Liver (tissue), 9 donors: ENCODE results near the gene MAN2C1. TPM values are rescaled to one million over a fixed set of nuclear protein-coding genes. Genes with fewer than 3 reads are reported as not detected.

Experiments used
- DNase-seq: peaks from one replicate; pipeline ENCODE4 v3.0.0-alpha.2; 2017; ENCODE audit warnings: low spot score
- H3K27ac ChIP-seq, 2 donors: one replicate each; pipeline ENCODE4 v1.7.0; 2013; ENCODE audit warnings: inconsistent platforms in 2 of 2, low read length in 2 of 2, control low read depth in 1 of 2, low read depth in 1 of 2, mild to moderate bottlenecking in 1 of 2
- H3K27me3 ChIP-seq, 4 donors: one replicate each; pipeline versions ENCODE4 v1.6.1 to v1.7.0; 2013; ENCODE audit warnings: low read length in 3 of 4, inconsistent platforms in 1 of 4, mild to moderate bottlenecking in 1 of 4, moderate library complexity in 1 of 4; ENCODE audit not compliant: control insufficient read depth in 4 of 4, insufficient read depth in 4 of 4
- H3K36me3 ChIP-seq, 4 donors: one replicate each; pipeline versions ENCODE4 v1.6.1 to v1.7.0; 2013; ENCODE audit warnings: low read length in 3 of 4, mild to moderate bottlenecking in 3 of 4, low read depth in 1 of 4, moderate library complexity in 1 of 4; ENCODE audit not compliant: control insufficient read depth in 4 of 4, insufficient read depth in 3 of 4
- H3K4me1 ChIP-seq, 4 donors: one replicate each; pipeline versions ENCODE4 v1.6.1 to v1.7.0; 2013; ENCODE audit warnings: low read length in 3 of 4, mild to moderate bottlenecking in 3 of 4, moderate library complexity in 1 of 4; ENCODE audit not compliant: control insufficient read depth in 4 of 4, insufficient read depth in 4 of 4
- H3K4me3 ChIP-seq, 3 donors: one replicate each; pipeline versions ENCODE4 v1.6.1 to v1.7.0; 2013; ENCODE audit warnings: low read length in 3 of 3, control low read depth in 1 of 3, low read depth in 1 of 3, mild to moderate bottlenecking in 1 of 3
- H3K9ac ChIP-seq, 2 donors: one replicate each; pipeline ENCODE4 v1.7.0; 2013; ENCODE audit warnings: low read length in 2 of 2, mild to moderate bottlenecking in 2 of 2, moderate library complexity in 2 of 2, control low read depth in 1 of 2, low read depth in 1 of 2
- H3K9me3 ChIP-seq, 4 donors: one replicate each; pipeline versions ENCODE4 v1.6.1 to v1.7.0; 2013; ENCODE audit warnings: low read length in 3 of 4; ENCODE audit not compliant: control insufficient read depth in 4 of 4
- CTCF ChIP-seq: fragments of 150-350 bp; IDR thresholded peaks from 2 replicates; pipeline ENCODE4 v1.5.1; 2017; ENCODE audit warnings: improper control_type of control experiment, low read depth, low read length; ENCODE audit not compliant: missing input control
- EGR1 ChIP-seq, 2 donors: IDR thresholded peaks; 2 replicates each; pipeline ENCODE4 v1.6.1; 2016 to 2018; ENCODE audit warnings: antibody characterized with exemption in 2 of 2, low read depth in 2 of 2
- FOXA1 ChIP-seq: IDR thresholded peaks from 2 replicates; pipeline ENCODE4 v1.6.1; 2016; ENCODE audit warnings: antibody characterized with exemption
- GABPA ChIP-seq, 2 donors: IDR thresholded peaks in 1 of 2; conservative IDR thresholded peaks in 1 of 2; 2 replicates each; pipeline ENCODE4 v1.6.1; 2016; ENCODE audit warnings: antibody characterized with exemption in 2 of 2, mild to moderate bottlenecking in 1 of 2, moderate library complexity in 1 of 2
- HNF4A ChIP-seq, 2 donors: conservative IDR thresholded peaks; 2 replicates each; pipeline ENCODE4 v1.6.1; 2016; ENCODE audit warnings: antibody characterized with exemption in 2 of 2, mild to moderate bottlenecking in 2 of 2
- HNF4G ChIP-seq: IDR thresholded peaks from 2 replicates; pipeline ENCODE4 v1.6.1; 2016; ENCODE audit warnings: antibody characterized with exemption
- JUND ChIP-seq, 2 donors: IDR thresholded peaks; 2 replicates each; pipeline ENCODE4 v1.6.1; 2016; ENCODE audit warnings: antibody characterized with exemption in 2 of 2
- MAX ChIP-seq: IDR thresholded peaks from 2 replicates; pipeline ENCODE4 v1.6.1; 2016; ENCODE audit warnings: antibody characterized with exemption
- NR2F2 ChIP-seq: IDR thresholded peaks from 2 replicates; pipeline ENCODE4 v1.6.1; 2016; ENCODE audit warnings: antibody characterized with exemption
- RAD21 ChIP-seq, 2 donors: IDR thresholded peaks; 2 replicates each; pipeline ENCODE4 v1.6.1; 2016; ENCODE audit warnings: antibody characterized with exemption in 2 of 2, mild to moderate bottlenecking in 2 of 2
- REST ChIP-seq: IDR thresholded peaks from 2 replicates; pipeline ENCODE4 v1.6.1; 2016; ENCODE audit warnings: antibody characterized with exemption, mild to moderate bottlenecking
- RXRA ChIP-seq, 2 donors: IDR thresholded peaks; 2 replicates each; pipeline ENCODE4 v1.6.1; 2017 to 2018; ENCODE audit warnings: antibody characterized with exemption in 2 of 2, mild to moderate bottlenecking in 1 of 2
- TAF1 ChIP-seq: conservative IDR thresholded peaks from 2 replicates; pipeline ENCODE4 v1.6.1; 2016; ENCODE audit warnings: antibody characterized with exemption, mild to moderate bottlenecking
- ZBTB33 ChIP-seq: IDR thresholded peaks from 2 replicates; pipeline ENCODE4 v1.6.1; 2016; ENCODE audit warnings: antibody characterized with exemption
- WGBS: extraction: QIAGEN DNeasy Blood & Tissue Kit; methylation state at CpG from one replicate; pipeline ENCODE4 v1.1.7; 2013; 5-methylcytosine and 5-hydroxymethylcytosine counted together
- polyA plus RNA-seq, 2 donors: library from polyadenylated mRNA; stranded (reverse) in 1 of 2; unstranded in 1 of 2; fragments of 200-250 nt in 1 of 2; fragments of >200 nt in 1 of 2; fragmentation: Nextera tagmentation in 1 of 2; extraction: Ambion mirVana in 1 of 2; gene quantifications; one replicate each; pipeline versions ENCODE4 v1.2.1 to v1.2.3, GENCODE V29; 2013 to 2015
- total RNA-seq, 2 donors: library from RNA; depleted of rRNA; stranded (reverse); fragments of >200 nt; gene quantifications; one replicate each; pipeline ENCODE4 v1.2.3, GENCODE V29; 2014
- donor health status: healthy.
- donor health status: healthy.
- donor health status: healthy.
- donor health status: healthy.
- donor health status: healthy.

The MAN2C1 gene
- total and polyA plus RNA-seq, 4 donors, result 44.3 to 143 (median 59.6) TPM

GRCh38 chr15:75358771-75359536, 9.5 kb downstream of the MAN2C1 start:
- TF ChIP-seq RXRA (IDR thresholded peaks at IDR 0.05) (no peak), RAD21 (IDR thresholded peaks at IDR 0.05) (no peak), REST (no peak)
- peaks cover 13 to 75% (median 31%) of the 10 kb centered on the region in 4 donors for H3K36me3 ChIP-seq
- H3K27me3 ChIP-seq, result no peaks in the 10 kb centered on the region
- no peak overlapping the region for H3K27ac ChIP-seq
- no peak overlapping the region for H3K9ac ChIP-seq
- no peaks in the 10 kb centered on the region for H3K9me3 ChIP-seq
- H3K4me1 ChIP-seq, result peaks cover 3 to 10% (median 7%) of the 10 kb centered on the region in 4 donors
- no peak for DNase-seq
- WGBS, result 97% methylated on average over 10 of the region's 10 CpGs
- no peak overlapping the region for H3K4me3 ChIP-seq

GRCh38 chr15:75357976-75358673, 10.3 kb downstream of the MAN2C1 start:
- no peak for DNase-seq
- Histone ChIP-seq H3K9me3 (no peaks in the 10 kb centered on the region), H3K4me3 (no peak overlapping the region), H3K4me1 (peaks cover 7 to 18% (median 15%) of the 10 kb centered on the region in 4 donors), H3K36me3 (peaks cover 10 to 70% (median 30%) of the 10 kb centered on the region in 4 donors), H3K27ac (no peak overlapping the region), H3K27me3 (no peaks in the 10 kb centered on the region), H3K9ac (no peak overlapping the region)
- no peak for TF ChIP-seq HNF4A (conservative IDR thresholded peaks at IDR 0.05)
- no peak for TF ChIP-seq ZBTB33
- no peak for TF ChIP-seq GABPA (IDR thresholded peaks at IDR 0.05 in 1 of 2, conservative IDR thresholded peaks at IDR 0.05 in 1 of 2)
- no peak for TF ChIP-seq EGR1 (IDR thresholded peaks at IDR 0.05; ENCODE audit: low read depth in 2 of 2)
- no peak for TF ChIP-seq HNF4G
- 92% methylated on average over 17 of the region's 17 CpGs for WGBS

GRCh38 chr15:75356517-75356916, 11.9 kb downstream of the MAN2C1 start:
- Histone ChIP-seq H3K27me3 (no peaks in the 10 kb centered on the region), H3K27ac (no peak overlapping the region), H3K4me3 (no peak overlapping the region), H3K9ac (no peak overlapping the region), H3K9me3 (no peaks in the 10 kb centered on the region), H3K4me1 (peaks cover 7 to 18% (median 15%) of the 10 kb centered on the region in 4 donors), H3K36me3 (peaks cover 10 to 55% (median 21%) of the 10 kb centered on the region in 4 donors)
- DNase-seq, result no peak
- WGBS, result 98% methylated on average over 20 of the region's 20 CpGs
- TF ChIP-seq NR2F2 (no peak), FOXA1 (no peak), JUND (IDR thresholded peaks at IDR 0.05) (no peak), EGR1 (IDR thresholded peaks at IDR 0.05; ENCODE audit: low read depth in 2 of 2) (no peak), ZBTB33 (no peak), MAX (no peak), TAF1 (no peak), HNF4A (conservative IDR thresholded peaks at IDR 0.05) (no peak), RXRA (IDR thresholded peaks at IDR 0.05) (no peak), GABPA (IDR thresholded peaks at IDR 0.05 in 1 of 2, conservative IDR thresholded peaks at IDR 0.05 in 1 of 2) (no peak), CTCF (no peak)
